ENCODE measurements around the gene PPT1.
A peak's percentile ranks its signal among the peaks of the same experiment; 100 is the strongest.
"Not testable (repeated sequence)": the region's sequence is repeated elsewhere in the genome, so short reads cannot be mapped to it uniquely, and the experiment has no call there.

The PPT1 gene

DNA sequence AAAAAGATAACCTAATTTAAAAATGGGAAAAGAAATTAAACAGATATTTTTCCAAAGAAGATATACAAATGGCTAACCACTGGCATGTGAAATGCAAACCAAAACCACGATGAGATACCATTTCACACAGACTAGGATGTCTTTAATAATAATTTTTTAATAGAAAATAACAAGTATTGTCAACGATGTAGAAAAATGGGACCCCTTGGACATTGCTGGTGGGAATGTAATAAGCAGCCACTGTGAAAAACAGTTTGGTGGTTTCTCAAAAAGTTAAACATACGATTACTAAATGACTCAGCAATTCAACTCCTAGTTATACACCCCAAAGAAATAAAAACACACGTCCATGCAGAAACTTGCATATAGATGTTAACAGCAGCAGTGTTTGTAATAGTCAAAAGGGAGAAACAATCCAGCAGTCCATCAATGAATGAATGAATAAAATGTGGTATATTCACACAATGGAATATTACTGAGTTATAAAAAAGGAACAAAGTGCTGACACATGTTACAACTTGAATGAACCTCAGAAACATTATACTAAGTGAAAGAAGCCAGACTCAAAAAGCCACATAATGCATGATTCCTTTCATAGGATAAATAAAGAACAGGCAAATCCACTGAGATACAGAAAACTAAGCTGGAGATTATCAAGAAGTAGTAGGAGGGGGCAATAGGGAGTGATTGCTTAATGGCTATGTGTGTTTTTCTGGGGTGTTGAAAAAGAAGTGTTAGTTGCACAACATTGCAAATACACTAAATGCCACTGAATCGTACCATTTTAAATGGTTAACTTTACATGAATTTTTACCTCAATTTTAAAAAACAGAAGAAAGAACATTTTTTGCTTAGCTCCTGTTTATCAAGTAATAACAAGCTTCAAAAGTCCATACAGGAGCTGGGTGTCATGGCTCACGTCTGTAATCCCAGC, 4.1 kb downstream of the PPT1 start:
- ATAC-seq (no peak), DNase-seq (no peak)

DNA sequence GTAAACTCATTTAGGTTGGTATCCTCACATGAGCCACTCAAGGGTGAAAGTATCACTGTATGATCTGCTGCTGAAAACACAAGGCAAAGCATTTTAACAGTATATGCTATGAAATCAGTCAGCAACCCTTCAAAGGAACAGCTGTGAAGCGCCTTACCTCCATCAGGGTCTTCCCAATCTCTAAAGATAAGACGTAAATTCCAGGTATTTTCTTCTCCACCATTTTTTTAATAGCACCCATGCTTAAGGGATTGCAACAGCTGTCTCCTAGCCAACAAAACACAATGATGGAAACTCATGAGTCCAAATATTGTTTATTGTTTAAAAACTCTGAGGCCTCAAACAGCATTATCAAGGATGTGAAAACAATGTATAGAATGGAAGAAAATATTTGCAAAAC, 4.8 kb downstream of the PPT1 start:
- DNase-seq (no peak), ATAC-seq (no peak)

DNA sequence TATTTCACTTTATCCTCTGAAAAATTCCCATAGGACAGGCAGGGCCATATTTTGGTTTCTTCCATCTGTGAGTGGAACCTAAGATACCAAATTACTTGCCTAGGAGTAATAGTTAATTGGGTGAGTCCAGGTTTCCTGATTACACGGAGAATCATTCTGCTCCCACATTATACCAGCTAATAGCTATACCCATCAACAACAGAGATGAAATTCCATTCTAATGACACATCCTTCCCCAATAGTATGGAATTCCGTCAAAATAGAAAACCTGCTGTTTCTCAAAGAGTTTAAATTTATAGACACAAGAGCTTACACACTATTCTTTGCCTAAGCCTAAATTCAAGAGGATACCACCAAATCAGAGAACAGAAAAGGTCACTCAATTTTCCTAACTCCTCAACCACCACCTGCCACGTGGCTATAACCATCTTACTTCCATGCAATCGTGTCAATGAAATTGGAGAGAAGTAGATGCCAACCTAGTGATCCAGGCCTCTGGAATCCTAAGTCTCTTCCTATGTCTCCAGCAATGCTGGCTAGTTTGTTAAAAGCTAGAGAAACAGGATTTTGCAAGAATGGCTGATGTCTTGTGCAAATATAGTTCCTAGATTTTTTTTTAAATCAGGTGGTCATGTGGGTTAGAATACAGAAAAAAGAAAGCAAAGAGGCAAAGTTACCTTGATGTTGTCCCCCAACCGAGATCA, 6.2 kb downstream of the PPT1 start:
- no peak for ATAC-seq
- no peak for DNase-seq

DNA sequence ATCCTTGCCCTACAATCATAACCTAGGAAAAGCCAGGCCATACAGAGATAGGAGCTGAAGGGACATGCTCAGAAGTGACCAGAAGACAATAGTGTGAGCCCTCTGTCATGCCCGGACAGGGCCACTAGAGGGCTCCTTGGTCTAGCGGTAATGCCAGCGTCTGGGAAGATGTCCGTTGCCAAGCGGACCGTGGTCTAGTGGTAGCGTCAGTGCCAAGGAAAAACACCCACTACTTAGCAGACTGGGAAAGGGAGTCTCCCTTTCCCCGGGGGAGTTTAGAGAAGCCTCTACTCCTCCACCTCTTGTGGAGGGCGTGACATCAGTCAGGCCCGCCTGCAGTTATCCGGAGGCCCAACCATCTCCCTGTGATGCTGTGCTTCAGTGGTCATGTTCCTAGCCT, 12.3 kb downstream of the PPT1 start:
- not testable (repeated sequence) for ATAC-seq
- peak; percentile 60 for DNase-seq

DNA sequence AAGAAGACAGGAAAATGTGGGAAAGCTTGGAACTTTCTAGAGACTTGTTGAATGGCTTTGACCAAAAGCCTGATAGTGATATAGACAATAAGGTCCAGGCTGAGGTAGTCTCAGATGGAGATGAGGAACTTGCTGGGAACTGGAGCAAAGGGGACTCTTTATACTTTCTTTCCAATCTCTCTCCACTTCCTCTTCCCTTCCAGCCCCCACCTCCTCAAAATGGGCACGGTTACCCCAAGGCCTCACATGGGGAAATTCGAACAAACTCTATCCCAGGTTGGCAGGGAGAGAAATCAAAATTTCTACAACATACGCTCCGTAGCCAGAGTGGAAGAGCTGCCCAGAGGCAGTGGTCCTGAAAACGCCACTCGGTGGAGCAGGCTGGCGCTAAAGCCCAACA, 15.2 kb downstream of the PPT1 start:
- DNase-seq (no peak), ATAC-seq (no peak)

DNA sequence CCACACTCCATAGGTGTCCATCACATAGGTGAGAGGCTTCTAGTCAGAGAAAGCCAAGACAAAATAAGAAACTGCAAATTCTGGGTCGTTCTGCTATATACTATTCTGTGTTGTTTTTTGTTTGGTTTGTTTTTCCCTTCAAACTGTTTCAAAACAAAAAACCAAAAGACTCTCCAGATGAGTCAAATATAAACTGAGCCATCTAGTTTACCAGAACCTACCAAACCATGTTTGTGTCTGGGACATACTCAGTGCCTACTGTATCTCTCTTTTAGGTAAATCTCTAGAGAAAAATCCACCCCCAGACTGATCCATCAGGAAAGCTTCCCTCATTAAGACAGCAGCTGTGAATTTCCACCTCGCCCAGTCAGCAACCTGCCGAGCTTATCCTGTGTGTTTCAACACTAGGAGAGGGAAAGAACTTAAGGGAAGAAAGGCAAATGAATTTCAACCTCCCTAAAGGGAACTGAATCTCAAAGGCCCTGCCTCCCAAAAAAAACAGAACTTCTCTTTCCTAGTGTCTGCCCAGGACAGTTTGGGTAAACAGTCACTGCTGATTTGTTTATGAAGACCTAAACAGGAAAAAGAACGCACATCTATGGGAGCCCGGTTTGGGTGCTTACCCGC, 17.2 kb downstream of the PPT1 start:
- ATAC-seq, result no peak
- DNase-seq, result no peak

DNA sequence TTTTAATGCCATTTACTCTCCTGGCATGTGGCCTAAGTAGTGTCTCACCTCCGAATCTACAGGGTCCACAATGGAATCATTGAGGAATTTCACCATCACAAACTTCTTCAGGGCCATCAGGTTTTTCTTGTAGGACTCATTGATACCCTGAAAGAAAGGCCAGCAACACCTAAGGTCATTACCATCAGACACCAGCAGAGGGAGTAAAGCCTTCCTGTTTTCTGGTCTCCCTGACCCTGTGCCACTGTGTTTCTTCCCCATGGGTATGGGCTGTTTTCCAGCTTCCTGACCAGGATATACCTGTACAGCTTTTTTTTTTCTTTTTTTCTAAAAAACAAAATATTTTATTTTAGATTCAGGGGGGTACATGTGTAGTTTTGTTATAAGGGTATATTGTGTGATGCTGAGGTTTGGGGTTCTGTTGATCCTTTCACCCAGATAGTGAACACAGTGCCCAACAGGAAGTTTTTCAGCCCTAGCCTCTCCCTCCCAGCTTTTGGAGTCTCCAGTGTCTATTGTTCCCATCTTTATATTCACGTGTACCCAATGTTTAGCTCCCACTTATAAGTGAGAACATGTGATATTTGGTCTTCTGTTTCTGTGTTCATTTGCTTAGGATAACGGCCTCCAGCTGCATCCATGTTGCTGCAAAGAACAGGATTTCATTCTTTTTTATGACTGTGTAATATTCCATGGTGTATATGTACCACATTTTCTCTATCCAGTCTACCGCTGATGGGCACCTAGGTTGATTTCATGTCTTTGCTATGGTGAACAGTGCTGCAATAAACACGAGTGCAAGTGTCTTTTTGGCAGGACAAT, 18.3 kb downstream of the PPT1 start:
- DNase-seq (peak; percentile 53), ATAC-seq (peak; percentile 66)

DNA sequence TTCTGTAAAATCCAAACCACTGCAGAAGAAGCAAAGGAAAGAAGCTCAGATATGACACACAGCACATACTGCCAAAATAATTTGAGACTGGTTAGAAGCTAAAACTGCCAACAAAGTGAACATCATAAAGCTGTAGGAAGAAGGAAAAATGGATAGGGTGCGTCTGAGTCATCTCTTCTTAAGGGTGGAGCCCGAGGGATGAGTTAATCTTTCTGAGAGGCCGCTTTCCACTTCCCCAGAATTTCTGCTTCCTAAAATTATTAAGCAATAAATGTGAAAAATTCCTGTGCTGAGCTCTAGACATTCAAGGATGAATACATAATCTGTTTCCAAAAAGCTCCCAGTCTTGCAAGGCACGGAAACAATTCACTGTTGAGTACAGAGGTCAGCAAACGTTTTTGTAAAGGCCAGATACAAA, 20.1 kb downstream of the PPT1 start:
- DNase-seq (no peak), ATAC-seq (no peak)

DNA sequence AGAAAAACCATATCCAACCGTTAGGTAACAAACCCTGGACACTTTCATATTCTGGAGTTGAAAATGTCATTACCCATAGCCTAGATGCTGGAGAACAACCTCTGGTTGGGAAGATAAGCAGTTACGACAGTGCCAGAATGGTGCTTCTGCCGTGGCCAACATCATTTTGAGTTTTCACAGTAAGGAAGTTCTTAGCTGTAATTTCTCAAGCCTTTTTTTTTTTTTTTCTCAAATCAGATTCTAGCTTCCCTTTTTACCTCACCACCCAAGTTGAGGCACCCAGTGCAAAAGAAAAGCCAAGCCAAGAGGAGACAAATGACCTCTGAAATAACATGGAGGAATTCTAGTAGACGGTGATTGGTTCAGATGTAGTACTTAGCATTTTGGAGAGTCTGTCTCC, 21.8 kb downstream of the PPT1 start:
- ATAC-seq (no peak), DNase-seq (no peak)

DNA sequence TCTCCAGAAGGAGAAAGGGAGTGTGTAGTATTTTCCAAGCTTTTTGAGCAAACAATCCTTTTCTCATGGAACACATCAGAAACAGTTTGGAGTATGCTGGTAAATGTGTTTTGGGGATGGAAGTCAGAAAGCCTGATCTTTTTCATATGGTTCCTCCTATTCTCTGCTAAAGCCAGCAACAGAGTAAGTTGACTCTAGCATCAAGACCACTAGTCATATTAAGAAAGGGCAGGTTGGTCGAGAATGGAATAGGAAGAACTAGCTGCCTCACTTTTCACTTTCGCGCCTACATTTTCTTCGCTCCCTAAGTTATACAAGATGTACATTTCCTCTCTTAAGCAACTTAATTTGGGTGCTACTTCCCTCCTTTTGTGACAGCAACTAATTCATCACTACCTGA, 24.0 kb downstream of the PPT1 start:
- no peak for ATAC-seq
- DNase-seq, result no peak

DNA sequence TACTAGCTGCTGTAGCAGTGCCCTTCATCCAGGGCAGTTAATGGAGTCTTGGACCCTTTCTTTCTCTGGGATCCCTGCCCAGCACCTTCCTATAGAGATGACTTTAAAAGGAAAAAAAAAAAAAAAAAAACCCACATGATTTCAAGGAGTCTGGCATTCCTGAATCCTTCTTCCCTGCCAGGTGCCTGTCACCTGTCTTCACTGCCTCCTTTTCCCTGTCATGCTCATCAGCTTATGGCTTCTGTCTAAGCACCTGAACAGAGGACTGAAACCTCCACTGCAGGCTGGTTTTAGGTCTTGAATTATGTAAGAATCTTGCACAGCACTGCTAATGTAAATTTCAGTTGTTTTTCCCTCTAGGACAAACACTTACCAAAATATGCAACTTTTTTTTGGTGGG, 24.9 kb downstream of the PPT1 start:
- ATAC-seq, result no peak
- DNase-seq, result no peak

DNA sequence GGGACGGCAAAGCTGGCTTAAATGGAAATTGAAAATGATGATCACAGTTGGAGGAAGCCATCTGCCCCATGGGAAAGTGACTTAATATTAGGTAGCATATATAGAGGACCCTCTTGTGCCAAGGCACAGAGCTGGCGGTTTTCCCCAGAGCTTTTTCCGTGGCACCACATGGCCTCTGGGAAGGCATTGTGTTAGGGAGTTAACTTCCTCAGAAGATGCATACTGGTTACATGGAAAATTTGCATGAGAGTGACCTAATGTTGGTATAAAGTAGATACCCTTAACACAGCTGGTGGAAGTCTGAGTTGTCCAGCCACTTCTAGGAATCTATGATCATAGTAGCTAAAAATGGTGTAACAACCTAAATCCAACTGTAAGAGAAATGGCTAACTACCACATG, 29.2 kb downstream of the PPT1 start:
- ATAC-seq (no peak), DNase-seq (no peak)

DNA sequence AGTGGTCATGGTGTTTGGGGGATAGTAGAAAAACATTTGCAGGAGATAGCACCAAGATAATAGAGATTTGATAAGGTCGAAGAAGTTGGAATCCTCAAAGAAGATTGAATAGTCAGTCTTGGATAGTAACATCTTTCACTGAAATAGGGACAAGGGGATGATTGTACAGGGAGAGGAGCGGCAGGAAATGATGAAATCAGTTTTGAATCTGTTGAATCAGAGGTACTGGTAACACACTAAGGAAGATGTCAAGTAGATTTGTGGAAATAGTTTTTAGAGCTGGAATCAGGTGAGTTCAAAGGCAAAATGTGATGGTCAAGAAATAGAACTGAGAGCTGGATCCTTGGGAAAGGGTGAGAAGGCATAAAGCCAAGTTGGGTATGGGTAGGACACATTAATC, 30.0 kb downstream of the PPT1 start:
- ATAC-seq, result peak; percentile 39
- no peak for DNase-seq

DNA sequence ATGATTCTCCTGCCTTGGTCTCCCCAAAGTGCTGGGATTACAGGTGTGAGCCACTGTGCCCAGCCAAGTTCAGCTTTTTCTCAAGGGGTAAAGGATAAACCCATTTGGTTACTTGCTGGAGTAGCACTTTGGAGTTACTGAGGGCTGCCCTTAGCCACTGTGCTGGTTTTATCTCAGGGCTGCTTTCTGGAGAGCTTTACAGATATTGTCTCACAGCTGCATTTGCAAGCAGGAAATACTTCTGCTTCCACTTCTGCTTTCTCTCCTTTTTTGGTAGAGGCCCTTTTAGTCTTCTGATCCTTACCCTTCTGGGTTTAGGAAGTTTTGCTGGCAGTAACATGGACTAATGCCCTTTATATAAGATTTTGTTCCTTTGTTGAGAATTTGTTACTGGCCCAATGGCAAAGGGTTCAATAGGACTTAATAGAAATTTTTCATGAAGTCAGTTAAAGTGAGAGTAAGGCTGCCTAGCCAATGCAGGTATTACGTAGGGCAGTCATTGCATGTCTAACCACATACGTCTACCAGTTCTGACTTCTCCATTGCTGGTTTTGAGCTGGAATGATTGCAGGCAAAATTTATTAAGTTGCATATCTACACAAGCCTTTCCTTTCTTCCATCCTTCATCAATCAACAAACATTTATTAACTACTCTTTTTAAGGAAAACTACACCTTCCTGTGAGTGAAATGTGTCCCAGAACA, 32.1 kb downstream of the PPT1 start:
- DNase-seq (no peak), ATAC-seq (no peak)

DNA sequence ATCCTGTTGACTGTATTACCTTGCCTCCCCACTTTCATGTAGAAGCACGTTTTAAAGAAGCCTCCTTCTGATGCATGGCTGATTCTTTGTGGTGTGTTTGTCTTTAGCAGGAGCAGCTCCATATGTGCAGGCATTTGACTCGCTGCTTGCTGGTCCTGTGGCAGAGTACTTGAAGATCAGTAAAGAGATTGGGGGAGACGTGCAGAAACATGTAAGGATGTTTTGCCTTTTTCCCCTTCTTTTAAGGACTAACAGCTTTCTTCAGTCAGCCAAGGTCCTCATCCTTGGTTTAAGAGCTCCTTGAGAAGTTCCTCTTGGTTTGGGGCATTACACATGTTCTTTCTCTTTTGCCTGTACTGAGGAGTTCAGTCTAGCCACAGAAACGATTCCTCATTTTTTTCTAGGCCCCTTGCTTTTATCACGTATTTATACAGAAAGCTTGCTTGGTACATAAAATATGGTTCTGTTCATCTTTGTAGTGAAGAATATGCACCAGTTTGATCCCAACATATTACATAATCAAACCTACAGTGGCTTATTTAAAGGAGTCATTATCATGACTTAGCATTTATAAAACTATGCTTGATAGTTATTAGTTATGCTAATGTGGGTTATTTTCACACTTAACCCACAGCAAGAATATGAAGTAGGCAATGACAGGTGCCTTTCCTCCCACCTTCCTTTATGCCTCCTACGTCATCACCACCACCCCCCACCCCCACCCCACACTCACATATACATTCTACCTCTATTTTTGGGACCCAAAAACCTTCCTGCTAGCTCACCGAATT, 36.9 kb downstream of the PPT1 start:
- ATAC-seq (no peak), DNase-seq (no peak)

DNA sequence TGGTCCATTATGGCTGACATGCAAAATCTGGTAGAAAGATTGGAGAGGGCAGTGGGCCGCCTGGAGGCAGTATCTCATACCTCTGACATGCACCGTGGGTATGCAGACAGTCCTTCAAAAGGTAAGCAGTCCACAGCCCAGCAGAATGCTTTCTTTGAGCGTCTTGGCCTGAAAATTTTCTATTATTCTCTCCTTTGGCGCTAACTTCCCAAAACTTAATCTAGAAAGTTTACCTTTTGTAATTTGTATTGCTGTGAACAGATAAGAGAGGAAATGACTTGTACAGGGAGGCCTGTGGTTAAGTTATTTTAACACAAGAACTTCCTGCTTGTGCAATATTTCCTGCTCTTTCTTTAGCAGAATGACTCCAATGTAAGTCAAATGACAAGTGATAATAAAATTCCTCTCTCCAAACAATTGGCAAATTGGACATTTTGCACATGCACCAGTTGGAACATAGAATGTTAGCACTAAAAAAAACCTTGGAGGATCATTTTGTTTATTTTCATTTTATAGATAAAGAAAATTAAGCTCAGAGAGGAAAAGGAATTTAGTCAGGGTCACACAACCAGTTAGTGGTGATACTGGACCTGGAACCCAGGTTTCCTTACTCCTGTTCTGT, 37.6 kb downstream of the PPT1 start:
- ATAC-seq, result peak; percentile 73
- DNase-seq, result no peak

DNA sequence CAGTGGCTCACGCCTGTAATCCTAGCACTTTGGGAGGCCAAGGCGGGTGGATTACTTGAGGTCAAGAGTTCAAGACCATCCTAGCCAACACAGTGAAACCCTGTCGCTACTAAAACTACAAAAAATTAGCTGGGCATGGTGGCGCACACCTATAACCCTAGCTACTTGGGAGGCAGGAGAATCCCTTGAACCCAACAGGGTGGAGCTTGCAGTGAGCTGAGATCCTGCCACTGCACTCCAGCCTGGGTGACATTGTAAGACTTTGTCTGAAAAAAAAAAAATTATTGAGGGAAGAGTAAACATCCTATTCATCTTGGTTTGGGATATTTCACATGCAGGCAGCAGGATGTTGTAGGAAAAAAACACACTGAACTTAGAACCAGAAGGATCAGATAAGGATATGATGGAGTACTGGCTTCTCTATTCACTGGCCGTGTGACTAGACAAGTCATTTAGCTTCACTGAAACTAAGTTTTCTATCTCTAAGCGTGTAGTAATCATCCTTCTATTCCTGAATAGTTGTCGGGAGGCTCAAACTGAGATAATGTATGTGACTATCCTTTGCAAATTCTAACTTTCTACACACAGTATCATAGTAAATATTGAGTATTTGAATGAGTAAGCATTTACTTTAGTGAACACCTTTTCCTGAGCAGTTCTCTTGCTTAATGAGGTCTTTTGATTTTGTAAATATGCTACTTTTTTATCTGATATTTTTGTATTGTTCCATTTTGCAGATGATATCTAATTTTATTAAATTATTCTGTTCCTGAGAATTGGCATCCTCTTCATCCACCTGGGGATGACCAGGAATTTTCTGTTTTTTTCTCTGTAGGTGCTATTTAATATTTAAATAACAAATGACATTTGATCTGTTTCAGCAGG, 38.4 kb downstream of the PPT1 start:
- DNase-seq (no peak), ATAC-seq (no peak)

DNA sequence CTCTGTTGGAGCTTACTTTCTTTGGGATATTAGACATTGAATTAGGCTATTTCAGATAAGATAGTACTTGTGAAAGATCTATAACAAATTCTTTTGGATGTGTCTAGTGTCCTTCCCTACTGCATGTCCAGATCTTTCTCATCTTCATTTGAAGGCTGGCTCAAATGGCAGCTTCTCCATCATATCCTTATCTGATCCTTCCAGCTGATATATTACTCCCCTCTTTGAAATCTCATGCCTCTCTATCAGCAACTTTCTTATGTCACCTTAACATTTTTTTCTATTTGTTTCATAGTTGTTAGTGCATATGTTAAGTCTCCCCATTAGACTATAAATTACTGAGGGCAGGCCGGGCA, 39.0 kb downstream of the PPT1 start:
- DNase-seq (no peak), ATAC-seq (no peak)

DNA sequence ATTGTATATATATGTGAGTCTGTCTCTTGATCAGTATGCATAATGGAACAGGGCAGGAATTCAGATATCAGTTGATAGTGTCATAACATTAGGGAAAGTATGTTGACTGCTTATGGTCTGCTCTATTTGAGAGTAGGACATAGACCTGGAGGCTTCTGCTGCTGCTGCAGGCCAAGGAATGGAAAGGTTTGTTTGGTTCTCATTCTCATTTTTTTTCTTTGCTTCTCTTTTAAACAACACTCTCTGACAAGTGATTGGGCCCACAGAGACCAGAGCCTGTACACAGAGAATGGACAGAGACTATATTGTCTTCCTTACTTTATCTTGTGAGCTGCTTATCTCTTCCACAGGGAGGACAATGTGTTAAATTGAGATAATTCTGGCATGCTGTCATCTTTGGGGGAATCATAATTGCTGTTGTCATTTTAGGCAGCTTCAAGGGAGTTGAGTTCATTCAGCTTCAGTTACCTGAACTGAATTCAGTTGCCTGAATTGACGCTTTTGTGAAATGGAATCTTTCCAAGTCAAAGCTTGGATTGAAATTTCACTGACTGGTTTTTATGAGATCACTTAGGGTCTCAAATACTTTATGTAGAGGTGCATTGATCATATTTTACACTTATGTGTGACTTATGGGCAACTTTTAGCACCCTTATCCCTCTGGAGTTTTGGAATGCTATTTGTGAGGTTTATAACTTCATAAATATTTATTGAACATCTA, 39.6 kb downstream of the PPT1 start:
- ATAC-seq (no peak), DNase-seq (no peak)
